ENCODE measurements around the gene RDH5.

The RDH5 gene

DNA sequence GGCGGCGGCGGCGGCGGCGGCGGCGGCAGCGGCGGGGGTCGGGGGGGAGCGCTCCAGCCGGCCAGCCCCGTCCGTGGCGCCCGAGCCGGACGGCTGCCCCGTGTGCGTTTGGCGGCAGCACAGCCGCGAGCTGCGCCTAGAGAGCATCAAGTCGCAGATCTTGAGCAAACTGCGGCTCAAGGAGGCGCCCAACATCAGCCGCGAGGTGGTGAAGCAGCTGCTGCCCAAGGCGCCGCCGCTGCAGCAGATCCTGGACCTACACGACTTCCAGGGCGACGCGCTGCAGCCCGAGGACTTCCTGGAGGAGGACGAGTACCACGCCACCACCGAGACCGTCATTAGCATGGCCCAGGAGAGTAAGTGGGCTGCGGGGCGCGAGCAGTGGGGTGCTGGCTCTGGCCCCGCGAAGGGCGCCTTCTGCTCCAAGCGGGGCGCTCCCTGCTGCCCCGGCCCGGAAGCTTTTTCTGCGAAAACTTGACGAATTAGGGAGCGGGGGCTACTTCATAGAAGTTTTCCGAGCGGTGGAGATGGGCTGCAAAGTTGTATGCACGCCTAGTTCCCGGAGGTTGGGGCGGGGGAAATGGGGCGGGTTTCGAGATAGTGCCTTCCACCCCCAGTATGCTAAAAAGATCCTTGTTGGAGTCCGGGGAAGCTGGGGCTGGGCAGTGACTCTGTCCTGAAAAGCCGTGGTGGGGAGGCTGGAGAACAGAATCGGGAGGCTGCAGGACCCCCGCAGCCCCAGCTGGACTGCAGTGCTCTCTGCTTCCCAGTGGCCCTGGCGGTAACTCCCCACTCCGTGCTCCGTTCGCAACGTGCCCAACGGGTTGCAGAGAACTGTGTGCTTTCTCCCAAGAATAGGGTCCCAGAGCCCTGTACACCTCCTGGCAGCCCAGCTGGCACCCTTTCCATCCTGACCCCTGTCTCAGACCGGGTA is 23.5 kb downstream of the RDH5 start:
- TF ChIP-seq, protein P1, sequence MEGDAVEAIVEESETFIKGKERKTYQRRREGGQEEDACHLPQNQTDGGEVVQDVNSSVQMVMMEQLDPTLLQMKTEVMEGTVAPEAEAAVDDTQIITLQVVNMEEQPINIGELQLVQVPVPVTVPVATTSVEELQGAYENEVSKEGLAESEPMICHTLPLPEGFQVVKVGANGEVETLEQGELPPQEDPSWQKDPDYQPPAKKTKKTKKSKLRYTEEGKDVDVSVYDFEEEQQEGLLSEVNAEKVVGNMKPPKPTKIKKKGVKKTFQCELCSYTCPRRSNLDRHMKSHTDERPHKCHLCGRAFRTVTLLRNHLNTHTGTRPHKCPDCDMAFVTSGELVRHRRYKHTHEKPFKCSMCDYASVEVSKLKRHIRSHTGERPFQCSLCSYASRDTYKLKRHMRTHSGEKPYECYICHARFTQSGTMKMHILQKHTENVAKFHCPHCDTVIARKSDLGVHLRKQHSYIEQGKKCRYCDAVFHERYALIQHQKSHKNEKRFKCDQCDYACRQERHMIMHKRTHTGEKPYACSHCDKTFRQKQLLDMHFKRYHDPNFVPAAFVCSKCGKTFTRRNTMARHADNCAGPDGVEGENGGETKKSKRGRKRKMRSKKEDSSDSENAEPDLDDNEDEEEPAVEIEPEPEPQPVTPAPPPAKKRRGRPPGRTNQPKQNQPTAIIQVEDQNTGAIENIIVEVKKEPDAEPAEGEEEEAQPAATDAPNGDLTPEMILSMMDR (IDR thresholded peaks at IDR 0.05): peak; percentile 23; the same call in 1 of the 2 replicates

DNA sequence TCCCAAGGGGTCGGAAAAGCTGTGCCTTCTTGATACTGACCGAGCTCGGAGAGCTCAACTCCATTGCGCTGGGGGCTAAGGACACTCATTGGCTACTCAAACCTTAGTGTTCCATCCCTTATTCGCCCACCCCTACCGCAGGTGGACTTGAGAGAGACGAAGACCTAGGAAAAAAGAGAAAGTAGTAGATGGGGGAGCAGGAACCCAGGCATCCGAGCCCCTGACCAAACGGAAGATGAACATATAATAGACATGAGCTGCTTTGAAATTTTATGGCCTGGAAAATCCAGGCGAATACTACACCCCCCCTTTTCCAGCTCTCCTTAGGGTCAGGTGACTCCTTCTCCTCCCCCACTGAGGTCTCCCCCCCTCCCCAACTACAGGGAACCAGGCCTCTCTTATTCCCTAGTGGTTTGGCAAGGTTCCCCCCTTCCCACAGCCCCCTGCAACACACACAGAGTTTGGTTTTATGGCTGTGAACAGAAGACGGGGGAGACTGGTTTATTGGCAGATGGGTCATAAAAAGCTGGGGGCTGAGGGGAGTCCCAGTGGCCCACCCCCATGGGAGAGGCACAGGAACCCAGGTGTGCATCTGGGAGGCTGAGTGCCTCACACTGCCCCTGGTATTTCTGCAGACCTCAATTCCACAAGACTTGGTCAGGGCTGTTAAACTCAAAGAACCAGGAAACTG is 24.3 kb downstream of the RDH5 start:
- TF ChIP-seq, protein P1 (IDR thresholded peaks at IDR 0.05): no peak

DNA sequence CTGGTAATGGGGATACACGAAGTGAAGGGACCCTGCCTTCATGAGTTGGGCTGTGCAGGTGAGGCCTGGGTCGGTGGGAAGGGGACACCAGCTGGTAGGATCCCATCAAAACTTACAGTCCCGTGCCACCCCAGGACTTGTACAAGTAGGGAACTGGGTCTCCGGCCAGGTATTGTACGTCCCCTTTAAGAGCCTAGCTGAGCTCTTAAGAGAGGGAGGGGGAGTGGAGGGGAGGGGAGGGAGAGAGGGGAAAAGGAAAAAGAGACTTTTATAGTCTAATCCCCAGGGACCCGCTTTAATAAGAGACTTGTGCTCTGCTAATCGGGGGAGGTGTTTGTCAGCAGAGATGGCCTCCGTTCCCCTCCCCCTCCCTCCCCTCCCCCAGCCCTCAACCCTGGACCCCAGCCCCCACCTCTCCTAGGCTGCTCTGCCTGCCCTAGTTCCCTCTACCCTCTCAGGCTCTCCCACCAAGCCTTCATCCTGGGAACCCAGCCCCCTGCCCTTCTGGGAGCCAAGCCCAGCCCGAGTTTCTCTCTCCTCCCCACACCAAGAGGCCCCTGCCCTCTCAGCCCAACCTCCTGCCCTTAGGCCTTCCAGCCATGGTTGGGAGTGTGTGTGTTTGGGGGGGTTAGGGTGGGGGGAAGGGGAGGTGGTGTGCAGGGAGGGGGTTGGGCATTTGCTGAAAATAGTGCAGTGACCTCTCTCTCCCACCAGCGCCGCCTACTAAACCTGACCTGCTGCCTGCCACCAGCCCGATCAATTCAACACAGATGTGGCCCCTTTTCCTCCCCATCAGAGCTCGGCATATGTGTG is 25.4 kb downstream of the RDH5 start:
- TF ChIP-seq, protein P1 (IDR thresholded peaks at IDR 0.05): no peak

DNA sequence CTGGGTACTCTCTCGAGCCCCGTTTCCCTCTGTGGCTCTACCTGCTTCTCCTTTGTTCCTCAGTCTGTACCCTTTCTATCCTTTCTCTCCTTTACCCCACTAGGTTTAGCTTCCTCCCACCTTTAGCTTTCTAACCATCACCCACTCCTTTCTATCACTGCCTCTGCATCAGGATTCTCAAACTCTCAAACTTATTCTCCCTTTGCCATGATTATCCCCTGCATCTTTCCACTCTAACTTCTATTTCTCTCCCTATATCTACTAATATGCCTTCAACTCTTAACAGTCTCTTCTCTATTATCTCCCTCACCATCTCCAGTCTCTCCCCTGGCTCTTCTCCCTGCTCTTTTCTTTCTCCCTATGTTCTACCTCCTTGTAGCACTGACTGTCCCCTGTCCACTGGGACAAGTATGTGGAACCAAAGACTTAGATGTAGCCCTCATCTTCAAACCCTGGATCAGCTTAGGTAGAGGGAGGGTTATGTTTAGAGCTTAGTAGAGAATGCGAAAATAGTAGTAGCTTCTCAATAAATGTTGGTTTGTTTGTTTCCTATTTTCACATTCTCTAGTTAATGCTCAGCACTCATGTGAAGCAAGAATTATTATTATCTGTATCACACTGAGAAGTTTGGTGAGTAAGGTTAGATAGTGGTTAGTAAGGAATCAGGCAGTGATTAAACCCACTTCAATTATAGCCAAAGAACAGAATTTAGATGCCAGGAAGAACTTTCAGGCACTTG is 26.1 kb downstream of the RDH5 start:
- TF ChIP-seq, protein P1 (IDR thresholded peaks at IDR 0.05): no peak

DNA sequence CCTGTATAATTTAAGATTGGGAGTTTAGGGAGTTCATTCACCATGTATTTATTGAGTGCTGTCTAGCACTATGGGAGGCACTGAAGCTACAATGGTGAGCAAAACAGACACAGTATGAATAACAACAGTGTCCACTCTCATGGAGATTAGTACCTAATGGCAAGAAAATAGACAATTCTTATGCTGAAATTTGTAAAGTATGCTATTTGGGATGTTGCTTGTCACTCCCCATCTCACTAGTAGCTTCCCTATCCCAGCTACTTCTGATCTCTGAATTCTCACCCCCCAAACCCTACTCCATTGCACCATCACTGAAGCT is 26.7 kb downstream of the RDH5 start:
- TF ChIP-seq, protein P1 (IDR thresholded peaks at IDR 0.05): no peak

DNA sequence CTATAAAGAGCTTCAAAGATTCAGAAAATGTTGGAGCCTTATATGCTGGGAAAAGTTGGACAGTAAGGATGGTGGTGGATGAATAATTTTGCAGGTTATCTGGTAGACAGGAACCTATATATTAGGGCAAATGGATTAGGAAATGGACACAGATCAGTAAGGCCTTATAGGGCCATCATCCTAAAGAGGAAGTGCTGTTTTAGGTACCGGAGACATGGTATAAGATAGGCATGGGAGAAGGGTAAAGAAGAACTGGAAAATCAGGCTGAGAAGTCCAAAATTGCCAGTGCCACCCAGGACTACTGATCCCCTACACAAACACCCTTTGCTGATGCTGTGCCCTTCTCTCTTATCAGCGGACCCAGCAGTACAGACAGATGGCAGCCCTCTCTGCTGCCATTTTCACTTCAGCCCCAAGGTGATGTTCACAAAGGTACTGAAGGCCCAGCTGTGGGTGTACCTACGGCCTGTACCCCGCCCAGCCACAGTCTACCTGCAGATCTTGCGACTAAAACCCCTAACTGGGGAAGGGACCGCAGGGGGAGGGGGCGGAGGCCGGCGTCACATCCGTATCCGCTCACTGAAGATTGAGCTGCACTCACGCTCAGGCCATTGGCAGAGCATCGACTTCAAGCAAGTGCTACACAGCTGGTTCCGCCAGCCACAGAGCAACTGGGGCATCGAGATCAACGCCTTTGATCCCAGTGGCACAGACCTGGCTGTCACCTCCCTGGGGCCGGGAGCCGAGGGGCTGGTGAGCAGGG is 28.2 kb downstream of the RDH5 start:
- TF ChIP-seq, protein P1 (IDR thresholded peaks at IDR 0.05): no peak

Data from LNCAP (cell line).